Measurements from ENCODE around the gene LCK. TPM values are rescaled to one million over a fixed set of nuclear protein-coding genes. Genes with fewer than 3 reads are reported as not detected.

Gene LCK
- total and polyA plus RNA-seq, 2 donors (not counting 1 experiment from before 2014, with no cell fraction given): 22.3 to 23.8 TPM

DNA sequence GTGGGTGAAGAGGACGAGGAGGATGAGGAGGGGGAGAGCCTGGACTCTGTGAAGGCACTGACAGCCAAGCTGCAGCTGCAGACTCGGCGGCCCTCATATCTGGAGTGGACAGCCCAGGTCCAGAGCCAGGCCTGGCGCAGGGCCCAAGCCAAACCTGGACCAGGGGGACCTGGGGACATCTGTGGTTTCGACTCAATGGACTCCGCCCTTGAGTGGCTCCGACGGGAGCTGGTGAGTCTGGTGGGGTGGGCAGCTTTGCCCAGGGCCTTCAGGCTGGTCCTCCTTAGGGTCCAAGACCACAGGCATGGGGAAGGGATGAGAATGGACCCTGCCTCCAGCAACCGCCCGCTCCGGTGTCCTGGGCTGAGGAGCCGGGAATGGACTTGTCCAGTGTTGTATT, 3.6 kb upstream of the LCK start:
- Histone ChIP-seq H3K36me3 (replicated peaks in 1 of 2; ENCODE audit: control extremely low read depth in 1 of 2, control insufficient read depth in 1 of 2, extremely low read depth in 1 of 2, insufficient read depth in 2 of 2, low read length in 1 of 2) (no peaks in the 10 kb centered on the region), H3K4me2 (replicated peaks; ENCODE audit: low read depth, low read length, poor library complexity, severe bottlenecking) (peak overlapping the region; percentile 82), H2AFZ (ENCODE audit: insufficient read depth, low read depth, low read length, poor library complexity, severe bottlenecking) (no peak overlapping the region), H3K4me3 (ENCODE audit: control extremely low read depth in 1 of 5, extremely low read depth in 1 of 5, insufficient read depth in 1 of 5, low read depth in 2 of 5, low read length in 4 of 5) (no peak overlapping the region), H3K27ac (ENCODE audit: low read length in 2 of 2) (no peak overlapping the region), H3K9me3 (ENCODE audit: control extremely low read depth in 1 of 3, control insufficient read depth in 2 of 3, insufficient read depth in 1 of 3, low read length in 2 of 3) (no peaks in the 10 kb centered on the region), H3K79me2 (ENCODE audit: control insufficient read depth, insufficient read depth, low read length) (peaks cover 7% of the 10 kb centered on the region), H3K27me3 (replicated peaks in 1 of 4; ENCODE audit: control extremely low read depth in 1 of 4, control insufficient read depth in 3 of 4, insufficient read depth in 4 of 4, low read length in 3 of 4) (no peaks in the 10 kb centered on the region), H3K9ac (ENCODE audit: low read length) (no peak overlapping the region), H3K4me1 (ENCODE audit: control insufficient read depth in 2 of 2, insufficient read depth in 2 of 2, low read length in 2 of 2) (peaks cover 67 to 70% of the 10 kb centered on the region in 2 donors), H4K20me1 (ENCODE audit: control insufficient read depth, insufficient read depth, low read length, poor library complexity, severe bottlenecking) (no peaks in the 10 kb centered on the region)
- DNase-seq (no peak), ATAC-seq (ENCODE audit: low read depth) (no peak)
- Mint-ChIP-seq H3K9me3 (ENCODE audit: insufficient read depth) (no peaks in the 10 kb centered on the region), H3K4me3 (peak overlapping the region; percentile 68), H3K27me3 (no peaks in the 10 kb centered on the region), H3K4me1 (peaks cover 61% of the 10 kb centered on the region), H3K27ac (peak overlapping the region; percentile 84)
- intact Hi-C loops (cut with micrococcal nuclease): no loop called here
- 95% methylated on average over 11 of the region's 12 CpGs for WGBS (ENCODE audit: insufficient coverage)
- TF ChIP-seq CTCF (IDR thresholded peaks at IDR 0.05): no peak
- TF ChIP-seq EZH2 (IDR thresholded peaks at IDR 0.05; ENCODE audit: borderline replicate concordance, insufficient read depth, low read depth, low read length, poor library complexity, severe bottlenecking): no peak
- CTCF ChIA-PET: interaction anchor here (1.1 to 6.3 kb wide), 18 partner anchors 8 to 283 kb away, joined by 3 to 84 read pairs (median 12); partner anchors contain the start of genes BSDC1, HDAC1, KPNA6 and MARCKSL1
- POLR2A ChIA-PET: interaction anchor here (1.3 to 4.7 kb wide), 2 partner anchors 37 to 89 kb away, joined by 8 to 19 read pairs; partner anchors contain the start of gene MARCKSL1

Measured in B cell (primary cell).